ENCODE measurements around the gene SCAMP4.

Gene SCAMP4

GRCh38 chr19:1935484-1936208 lies 30.4 kb downstream of the SCAMP4 start:
- no peaks in the 10 kb centered on the region for H3K79me2 ChIP-seq (ENCODE audit: control insufficient read depth, insufficient read depth, low read length)
- H3K4ac ChIP-seq (ENCODE audit: low read depth, low read length) = no peak overlapping the region
- no peaks in the 10 kb centered on the region for H3K4me1 ChIP-seq (ENCODE audit: control insufficient read depth, low read depth, low read length)
- no peak overlapping the region for H3K23ac ChIP-seq (ENCODE audit: low read length)
- H2BK15ac ChIP-seq (replicated peaks; ENCODE audit: low read depth) = no peak overlapping the region
- H4K5ac ChIP-seq (ENCODE audit: low read length) = no peak overlapping the region
- no CpG with 5 or more reads among the region's 11 CpGs for WGBS (ENCODE audit: extremely low coverage, insufficient coverage, low lambda C conversion rate)
- no peaks in the 10 kb centered on the region for H3K27me3 ChIP-seq (ENCODE audit: insufficient read depth, low read length, poor library complexity)
- no peak overlapping the region for H3K4me3 ChIP-seq (ENCODE audit: low read length)
- DNase-seq = peak; percentile 78
- no peak overlapping the region for H3K18ac ChIP-seq (ENCODE audit: low read length)
- no peaks in the 10 kb centered on the region for H3K36me3 ChIP-seq (ENCODE audit: control insufficient read depth, insufficient read depth, low read length)
- no peak overlapping the region for H2AK5ac ChIP-seq (ENCODE audit: low read length)
- H3K79me1 ChIP-seq (ENCODE audit: low read length) = no peaks in the 10 kb centered on the region
- H3K56ac ChIP-seq (ENCODE audit: low read length) = no peak overlapping the region
- H3K4me2 ChIP-seq (ENCODE audit: low read length) = no peak overlapping the region
- no peak overlapping the region for H2BK5ac ChIP-seq (ENCODE audit: low read length)
- no peak overlapping the region for H2BK120ac ChIP-seq (ENCODE audit: low read depth, low read length)
- no peak overlapping the region for H3K27ac ChIP-seq (ENCODE audit: low read depth, low read length)
- no peak overlapping the region for H4K8ac ChIP-seq (ENCODE audit: low read depth, low read length)
- no peak overlapping the region for H3K9ac ChIP-seq (ENCODE audit: low read length)

- H3K79me1 ChIP-seq (ENCODE audit: low read length) = no peaks in the 10 kb centered on the region
- H3K23ac ChIP-seq (ENCODE audit: low read length) = no peak overlapping the region
- no peak overlapping the region for H4K8ac ChIP-seq (ENCODE audit: low read depth, low read length)
- H2BK120ac ChIP-seq (ENCODE audit: low read depth, low read length) = no peak overlapping the region
- H3K56ac ChIP-seq (ENCODE audit: low read length) = no peak overlapping the region
- H3K9ac ChIP-seq (ENCODE audit: low read length) = no peak overlapping the region
- no peaks in the 10 kb centered on the region for H3K4me1 ChIP-seq (ENCODE audit: control insufficient read depth, low read depth, low read length)
- no peaks in the 10 kb centered on the region for H3K36me3 ChIP-seq (ENCODE audit: control insufficient read depth, insufficient read depth, low read length)
- no peak overlapping the region for H2BK15ac ChIP-seq (replicated peaks; ENCODE audit: low read depth)
- H2BK5ac ChIP-seq (ENCODE audit: low read length) = no peak overlapping the region
- no peak overlapping the region for H3K4me3 ChIP-seq (ENCODE audit: low read length)
- H3K27ac ChIP-seq (ENCODE audit: low read depth, low read length) = no peak overlapping the region
- no peak overlapping the region for H3K4me2 ChIP-seq (ENCODE audit: low read length)
- no CpG with 5 or more reads among the region's 3 CpGs for WGBS (ENCODE audit: extremely low coverage, insufficient coverage, low lambda C conversion rate)
- no peak overlapping the region for H4K5ac ChIP-seq (ENCODE audit: low read length)
- H3K27me3 ChIP-seq (ENCODE audit: insufficient read depth, low read length, poor library complexity) = no peaks in the 10 kb centered on the region
- DNase-seq = no peak
- no peak overlapping the region for H3K18ac ChIP-seq (ENCODE audit: low read length)
- H3K79me2 ChIP-seq (ENCODE audit: control insufficient read depth, insufficient read depth, low read length) = peaks cover under 1% of the 10 kb centered on the region
- no peak overlapping the region for H3K4ac ChIP-seq (ENCODE audit: low read depth, low read length)
- H2AK5ac ChIP-seq (ENCODE audit: low read length) = no peak overlapping the region
Measured at GRCh38 chr19:1936430-1936829, 31.2 kb downstream of the SCAMP4 start.

GRCh38 chr19:1936916-1937610 lies 31.9 kb downstream of the SCAMP4 start:
- no peak overlapping the region for H4K8ac ChIP-seq (ENCODE audit: low read depth, low read length)
- no peak overlapping the region for H2AK5ac ChIP-seq (ENCODE audit: low read length)
- no peak overlapping the region for H3K4me3 ChIP-seq (ENCODE audit: low read length)
- H3K9ac ChIP-seq (ENCODE audit: low read length) = no peak overlapping the region
- no peak overlapping the region for H3K23ac ChIP-seq (ENCODE audit: low read length)
- no peak overlapping the region for H3K18ac ChIP-seq (ENCODE audit: low read length)
- H2BK15ac ChIP-seq (replicated peaks; ENCODE audit: low read depth) = no peak overlapping the region
- H3K79me2 ChIP-seq (ENCODE audit: control insufficient read depth, insufficient read depth, low read length) = peaks cover 5% of the 10 kb centered on the region
- no peaks in the 10 kb centered on the region for H3K79me1 ChIP-seq (ENCODE audit: low read length)
- H3K27me3 ChIP-seq (ENCODE audit: insufficient read depth, low read length, poor library complexity) = no peaks in the 10 kb centered on the region
- WGBS (ENCODE audit: extremely low coverage, insufficient coverage, low lambda C conversion rate) = no CpG with 5 or more reads among the region's 24 CpGs
- no peak for DNase-seq
- no peak overlapping the region for H3K27ac ChIP-seq (ENCODE audit: low read depth, low read length)
- H3K36me3 ChIP-seq (ENCODE audit: control insufficient read depth, insufficient read depth, low read length) = no peaks in the 10 kb centered on the region
- no peak overlapping the region for H2BK120ac ChIP-seq (ENCODE audit: low read depth, low read length)
- H3K4ac ChIP-seq (ENCODE audit: low read depth, low read length) = no peak overlapping the region
- H3K56ac ChIP-seq (ENCODE audit: low read length) = no peak overlapping the region
- no peaks in the 10 kb centered on the region for H3K4me1 ChIP-seq (ENCODE audit: control insufficient read depth, low read depth, low read length)
- H3K4me2 ChIP-seq (ENCODE audit: low read length) = no peak overlapping the region
- no peak overlapping the region for H4K5ac ChIP-seq (ENCODE audit: low read length)
- H2BK5ac ChIP-seq (ENCODE audit: low read length) = no peak overlapping the region

GRCh38 chr19:1938071-1938470 lies 32.9 kb downstream of the SCAMP4 start:
- Histone ChIP-seq H2BK120ac (ENCODE audit: low read depth, low read length) (no peak overlapping the region), H2BK5ac (ENCODE audit: low read length) (no peak overlapping the region), H3K4me3 (ENCODE audit: low read length) (no peak overlapping the region), H3K79me2 (ENCODE audit: control insufficient read depth, insufficient read depth, low read length) (peaks cover 14% of the 10 kb centered on the region), H3K56ac (ENCODE audit: low read length) (no peak overlapping the region), H3K36me3 (ENCODE audit: control insufficient read depth, insufficient read depth, low read length) (no peaks in the 10 kb centered on the region), H3K27ac (ENCODE audit: low read depth, low read length) (no peak overlapping the region), H2AK5ac (ENCODE audit: low read length) (no peak overlapping the region), H3K23ac (ENCODE audit: low read length) (no peak overlapping the region), H3K4me2 (ENCODE audit: low read length) (no peak overlapping the region), H3K18ac (ENCODE audit: low read length) (no peak overlapping the region), H3K79me1 (ENCODE audit: low read length) (peaks cover 3% of the 10 kb centered on the region), H3K4ac (ENCODE audit: low read depth, low read length) (no peak overlapping the region), H3K4me1 (ENCODE audit: control insufficient read depth, low read depth, low read length) (peaks cover 3% of the 10 kb centered on the region), H4K5ac (ENCODE audit: low read length) (no peak overlapping the region), H3K9ac (ENCODE audit: low read length) (no peak overlapping the region), H2BK15ac (replicated peaks; ENCODE audit: low read depth) (no peak overlapping the region), H3K27me3 (ENCODE audit: insufficient read depth, low read length, poor library complexity) (no peaks in the 10 kb centered on the region), H4K8ac (ENCODE audit: low read depth, low read length) (no peak overlapping the region)
- peak; percentile 49 for DNase-seq
- no CpG with 5 or more reads among the region's 7 CpGs for whole genome bisulfite sequencing (ENCODE audit: extremely low coverage, insufficient coverage, low lambda C conversion rate)

GRCh38 chr19:1941146-1942077 lies 36.2 kb downstream of the SCAMP4 start, which contains the start of gene CSNK1G2:
TSS of gene CSNK1G2 (plus strand) at chr19:1941172. CDS start at chr19:1969773, 28,601 bp downstream.
- Histone ChIP-seq H3K79me2 (ENCODE audit: control insufficient read depth, insufficient read depth, low read length) (peaks cover 41% of the 10 kb centered on the region), H3K27ac (ENCODE audit: low read depth, low read length) (peak within 1 kb of the TSS; percentile 96), H3K4me2 (ENCODE audit: low read length) (peak within 1 kb of the TSS; percentile 79), H3K27me3 (ENCODE audit: insufficient read depth, low read length, poor library complexity) (no peaks in the 10 kb centered on the region), H3K56ac (ENCODE audit: low read length) (peak within 1 kb of the TSS; percentile 99), H4K8ac (ENCODE audit: low read depth, low read length) (no peak within 1 kb of the TSS), H4K5ac (ENCODE audit: low read length) (no peak within 1 kb of the TSS), H3K4me3 (ENCODE audit: low read length) (peak within 1 kb of the TSS; percentile 99), H3K4ac (ENCODE audit: low read depth, low read length) (peak within 1 kb of the TSS; percentile 96), H3K23ac (ENCODE audit: low read length) (peak within 1 kb of the TSS; percentile 97), H3K18ac (ENCODE audit: low read length) (peak within 1 kb of the TSS; percentile 65), H3K79me1 (ENCODE audit: low read length) (peaks cover 4% of the 10 kb centered on the region), H3K4me1 (ENCODE audit: control insufficient read depth, low read depth, low read length) (peaks cover 4% of the 10 kb centered on the region), H3K36me3 (ENCODE audit: control insufficient read depth, insufficient read depth, low read length) (no peaks in the 10 kb centered on the region), H2AK5ac (ENCODE audit: low read length) (no peak within 1 kb of the TSS), H2BK15ac (replicated peaks; ENCODE audit: low read depth) (no peak within 1 kb of the TSS), H2BK5ac (ENCODE audit: low read length) (peak within 1 kb of the TSS; percentile 87), H2BK120ac (ENCODE audit: low read depth, low read length) (peak within 1 kb of the TSS; percentile 5), H3K9ac (ENCODE audit: low read length) (peak within 1 kb of the TSS; percentile 99)
- no peak for DNase-seq
- no CpG with 5 or more reads among the region's 97 CpGs for WGBS (ENCODE audit: extremely low coverage, insufficient coverage, low lambda C conversion rate)
